Ureter (tissue), 1 donor: Measurements from ENCODE around the gene SMYD3. TPM values are rescaled to one million over a fixed set of nuclear protein-coding genes. Genes with fewer than 3 reads are reported as not detected.

ENCODE experiments used
- DNase-seq: peaks from one replicate; pipeline ENCODE4 v3.0.0-alpha.2; 2020; ENCODE audit warnings: low spot score
- total RNA-seq: library from RNA; stranded (reverse); gene quantifications from one replicate; pipeline ENCODE4 v1.2.4, GENCODE V29; 2023
- donor health status: DM: yes; HTN: yes; CAD: no.

The SMYD3 gene
- total RNA-seq, 1 donor from 2014 or later = 29.3 TPM

DNA sequence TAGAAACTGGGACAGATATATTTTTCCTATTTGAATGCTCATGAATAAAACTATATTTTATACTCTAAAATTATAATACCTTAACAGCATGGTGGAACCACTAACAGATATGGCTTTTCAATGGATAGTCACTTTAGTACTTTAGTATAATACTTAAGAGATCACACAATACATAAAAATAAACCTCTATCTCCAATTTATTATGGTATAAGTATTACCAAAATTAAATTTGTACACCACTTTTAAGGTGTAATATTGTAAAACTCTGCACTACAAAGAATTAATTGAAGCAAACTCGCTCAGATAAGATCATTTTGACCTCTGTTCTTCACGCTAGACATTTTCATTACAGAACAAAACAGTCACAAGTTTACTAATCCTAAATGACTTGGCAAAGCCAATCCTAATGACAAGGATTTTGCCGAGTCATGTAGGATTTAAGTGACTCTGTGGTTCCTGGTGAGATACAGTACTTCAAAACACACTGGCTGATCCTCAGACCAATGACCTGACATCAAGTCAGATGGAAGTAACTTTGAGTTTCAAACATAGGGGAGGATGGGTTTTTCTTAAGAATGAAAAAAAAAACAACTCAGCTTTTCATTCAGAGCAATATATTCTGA, 200.6 kb downstream of the SMYD3 start:
- no peak for DNase-seq

DNA sequence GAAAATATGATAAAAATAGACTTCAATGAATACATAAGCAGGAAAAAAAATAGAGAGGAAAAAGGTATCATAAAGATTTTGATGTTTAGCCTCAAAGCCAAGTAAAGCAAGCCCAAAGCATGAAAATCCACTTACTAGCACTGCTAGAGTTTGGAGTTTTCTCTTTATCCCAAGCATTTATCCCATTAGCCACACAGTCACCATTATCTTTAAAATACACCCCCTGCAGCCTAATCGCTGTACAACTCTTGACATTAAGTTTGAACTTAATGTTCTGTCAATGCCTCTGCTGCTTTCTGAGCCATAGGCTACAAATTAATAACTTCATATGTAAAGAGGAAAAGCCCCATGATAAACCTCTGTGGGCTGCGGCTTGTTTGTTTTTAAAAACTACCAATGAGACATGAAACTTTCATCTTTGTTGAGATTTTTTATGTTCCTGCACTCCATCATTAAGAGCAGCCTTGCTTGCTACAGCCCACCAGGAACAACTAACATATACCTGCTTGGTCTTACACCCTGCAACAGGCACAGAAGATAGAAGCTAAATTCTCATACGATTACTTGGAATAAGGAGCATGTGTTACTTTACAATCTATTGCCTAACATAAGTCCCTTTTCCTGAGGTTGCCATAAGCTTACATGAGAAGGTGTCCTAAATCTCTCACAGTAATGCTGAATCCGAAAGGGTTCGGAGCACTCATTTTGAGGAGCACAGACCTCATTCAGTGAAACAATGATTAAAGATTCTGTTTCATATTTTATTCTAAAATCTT, 202.4 kb downstream of the SMYD3 start:
- no peak for DNase-seq

DNA sequence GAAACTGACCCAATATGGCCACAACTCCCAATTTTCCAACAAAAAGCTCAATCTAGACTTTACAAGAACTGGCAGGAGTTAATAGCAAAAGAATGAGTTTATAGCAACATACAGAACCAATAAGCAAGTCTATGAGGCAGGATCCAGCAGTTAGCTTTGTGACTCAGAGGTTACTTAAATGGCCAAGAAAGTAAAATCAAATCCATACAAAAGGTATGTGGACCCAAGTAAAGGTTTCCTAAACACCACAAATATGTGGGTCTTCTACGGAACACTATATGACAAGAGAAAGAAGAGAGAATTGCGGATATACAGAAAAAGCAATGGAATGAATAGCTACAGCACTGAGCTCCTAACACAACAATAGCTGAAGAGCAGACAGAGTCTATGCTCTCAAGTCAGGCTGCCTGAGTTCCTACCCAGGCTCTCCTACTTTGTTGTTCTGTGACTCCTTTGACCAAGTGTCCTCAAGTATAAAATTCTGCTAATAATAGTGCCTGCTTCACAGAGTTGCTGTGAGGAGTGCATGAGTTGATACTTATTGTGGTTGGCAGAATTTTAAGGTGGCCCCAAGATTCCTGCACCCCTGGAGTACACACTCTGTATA, 204.3 kb downstream of the SMYD3 start:
- no peak for DNase-seq

DNA sequence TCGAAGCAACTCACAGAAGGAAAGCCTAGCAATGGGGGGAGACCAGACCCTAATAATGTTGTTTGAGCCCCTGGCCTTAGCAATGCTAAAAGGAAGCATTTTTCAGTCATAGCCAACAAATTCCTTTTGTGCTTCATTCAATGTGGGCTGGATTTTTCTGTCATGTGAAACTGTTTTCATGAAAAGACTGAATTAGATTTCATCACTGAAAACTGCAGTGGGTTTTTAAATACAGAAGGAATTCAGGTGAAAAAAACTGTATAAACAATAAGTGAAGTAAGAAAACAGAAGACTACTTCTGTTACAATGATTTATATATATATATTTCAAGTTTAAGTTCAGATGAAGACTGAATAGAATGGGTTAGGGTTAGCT, 204.8 kb downstream of the SMYD3 start:
- DNase-seq = no peak

DNA sequence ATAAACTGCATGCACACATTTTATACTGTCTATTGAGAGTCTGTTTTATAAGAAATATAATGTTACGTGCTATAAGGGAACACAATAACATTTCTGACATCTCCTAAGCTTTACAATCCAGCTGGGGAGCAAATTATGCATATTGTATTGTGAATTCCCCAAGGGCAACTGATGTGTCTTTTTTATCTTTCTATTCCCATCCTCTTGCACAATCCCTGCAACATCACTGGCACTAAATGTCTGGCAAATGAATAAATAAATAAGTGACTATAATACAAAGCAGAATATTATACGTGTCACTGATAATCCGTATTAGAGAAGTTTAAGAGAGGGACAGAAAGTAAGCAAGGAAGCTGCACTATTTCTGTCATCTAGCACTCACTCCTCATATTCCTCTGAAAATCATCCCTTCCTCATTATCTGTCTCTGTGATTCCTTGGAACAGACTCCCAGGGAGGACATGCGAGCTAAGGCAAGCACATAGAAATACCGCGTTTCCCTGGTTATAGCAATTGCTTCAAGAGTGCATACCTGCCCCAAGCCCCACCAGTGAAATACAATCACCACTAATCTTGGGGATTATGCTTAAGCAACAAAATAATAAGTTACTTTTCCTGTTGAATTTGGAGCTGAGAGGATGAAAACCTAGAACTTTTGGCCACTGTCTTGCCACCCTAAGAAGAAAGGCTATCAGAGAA, 205.4 kb downstream of the SMYD3 start:
- no peak for DNase-seq

DNA sequence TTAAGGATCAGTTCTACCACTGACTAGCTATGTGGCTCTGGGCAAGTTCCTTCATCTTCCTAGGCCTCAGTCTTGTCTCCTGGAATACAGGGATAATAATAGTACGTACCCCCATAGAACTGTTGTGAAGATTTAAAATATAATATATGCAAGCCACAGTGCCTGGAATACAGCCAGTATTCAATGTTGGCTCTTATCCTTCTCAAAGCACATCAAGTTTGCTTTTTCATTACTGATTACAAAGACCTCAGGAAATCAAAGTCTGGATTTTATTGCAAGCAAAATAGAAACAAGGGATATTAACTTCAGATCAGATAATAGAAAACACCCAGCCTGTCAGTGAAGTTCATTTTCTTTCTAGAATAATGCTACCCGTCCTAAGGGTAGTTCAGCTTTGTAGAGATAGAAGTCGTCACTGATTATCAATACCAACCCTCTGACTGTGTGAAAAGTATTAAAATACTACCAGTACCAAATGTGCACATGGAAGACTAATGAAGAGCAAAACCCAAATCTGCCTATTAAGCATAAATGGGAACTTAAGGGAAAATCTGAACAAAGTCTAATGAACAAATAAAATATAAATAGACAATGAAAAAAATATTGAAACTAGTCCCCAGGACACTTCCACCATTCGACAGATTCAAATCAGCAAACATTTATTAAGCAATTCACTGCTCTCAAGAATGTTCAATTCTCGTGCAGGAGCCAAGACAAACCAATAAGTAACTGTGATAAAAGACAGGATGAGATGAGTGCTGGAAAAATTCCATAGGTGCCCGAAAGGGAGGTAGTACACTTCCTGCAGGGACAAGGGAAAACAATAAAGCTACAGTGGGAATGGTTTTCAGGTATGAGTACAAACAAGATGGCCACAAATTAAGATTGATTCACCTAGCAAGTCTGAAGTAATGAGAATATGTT, 206.2 kb downstream of the SMYD3 start:
- no peak for DNase-seq

DNA sequence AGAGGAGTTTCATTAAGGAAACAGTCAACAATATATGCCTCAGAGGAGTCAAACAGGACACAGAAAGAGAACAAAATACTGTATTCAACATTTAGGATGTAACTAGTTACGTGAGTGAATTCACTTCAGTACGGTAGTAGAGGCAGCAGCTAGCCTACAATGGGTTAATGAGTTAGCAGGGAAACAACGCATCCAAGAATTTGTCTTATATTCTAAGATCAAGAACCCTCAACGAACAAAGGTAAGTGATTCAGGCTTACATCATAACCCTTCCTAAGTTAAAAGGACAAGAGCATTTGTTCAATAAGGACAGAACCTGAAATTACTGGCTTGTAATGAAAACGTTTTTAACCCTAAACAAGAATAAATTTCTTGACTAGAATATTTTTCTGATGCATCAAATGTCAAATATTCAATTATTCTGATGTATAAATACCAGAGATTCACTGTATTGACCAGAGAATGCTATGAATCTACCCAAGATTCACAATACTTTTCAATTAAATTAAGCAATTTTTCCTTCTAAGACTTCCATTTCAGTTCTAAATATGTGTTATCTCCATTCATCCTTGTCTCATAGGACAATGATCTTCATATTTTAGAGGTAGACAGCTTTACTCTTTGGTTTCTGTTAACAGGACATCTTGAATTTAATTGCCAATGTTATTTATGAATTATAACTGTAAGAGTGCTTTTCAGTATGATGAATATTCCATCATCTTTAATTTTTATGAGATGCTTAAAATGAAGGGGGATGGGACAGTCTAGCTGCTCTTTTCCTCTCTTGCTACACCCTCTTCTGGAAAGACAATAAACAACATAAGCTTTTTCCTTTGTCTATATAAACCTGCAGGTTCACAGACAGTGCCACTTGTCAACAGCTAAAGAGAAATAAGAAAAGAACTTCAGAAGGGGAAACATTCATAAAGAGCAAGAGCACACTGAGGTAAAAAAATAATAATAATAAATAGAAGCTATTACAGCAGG, 209.5 kb downstream of the SMYD3 start:
- no peak for DNase-seq

DNA sequence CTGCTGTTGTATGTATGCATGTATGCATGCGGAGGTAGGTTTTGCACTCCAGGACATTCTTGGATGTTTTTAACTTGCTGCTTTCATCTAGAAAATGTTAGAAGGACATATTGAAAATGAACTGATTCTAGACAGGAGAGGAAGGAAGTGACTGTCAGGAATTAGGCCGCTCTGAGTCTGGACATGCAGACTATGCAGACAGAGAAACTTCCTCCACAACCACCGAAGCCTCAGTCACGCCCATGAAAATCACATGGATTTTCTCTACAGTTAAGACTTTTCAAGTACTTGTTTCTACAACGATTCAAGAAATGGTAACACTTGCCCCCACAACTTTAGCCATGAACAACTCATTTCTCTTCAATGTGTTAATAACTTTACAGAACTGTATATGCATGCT, 211.1 kb downstream of the SMYD3 start:
- DNase-seq = peak; percentile 44

DNA sequence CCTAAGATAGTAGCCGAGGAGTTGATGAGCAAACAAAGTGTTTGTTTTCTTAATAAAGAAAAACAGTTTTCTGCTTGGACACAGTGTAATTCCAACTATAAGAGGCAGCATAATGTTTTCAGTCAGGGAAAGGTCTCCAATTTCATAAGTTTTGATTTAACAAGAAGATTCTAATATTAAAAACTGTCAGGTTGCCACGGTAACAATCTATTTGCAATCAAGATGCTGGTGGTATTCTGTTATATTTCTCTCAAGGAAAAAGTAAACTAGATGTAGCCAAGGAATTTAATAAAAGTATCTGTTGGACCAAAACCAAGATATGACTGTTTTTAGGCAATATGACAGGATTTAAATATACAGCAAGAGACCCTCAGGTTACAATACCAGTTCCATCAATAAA, 211.7 kb downstream of the SMYD3 start:
- no peak for DNase-seq

DNA sequence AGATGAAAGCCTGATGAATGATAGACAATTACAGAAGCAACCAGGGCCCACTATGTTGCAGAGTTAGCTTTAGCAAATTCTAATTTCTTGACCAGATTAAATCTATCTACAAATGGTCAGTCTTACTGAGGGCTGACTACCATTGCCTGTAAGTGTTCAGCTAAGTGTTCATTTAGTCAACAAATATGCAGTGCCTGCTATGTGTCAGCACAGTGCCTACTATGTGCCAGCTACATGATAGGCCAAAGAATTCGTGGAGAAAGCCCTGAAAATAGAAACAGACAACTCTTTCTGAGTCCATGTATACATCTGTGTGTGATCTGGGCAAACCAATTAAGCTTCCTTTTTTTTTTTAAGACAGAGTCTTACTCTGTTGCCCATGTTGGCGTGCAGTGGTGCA, 212.8 kb downstream of the SMYD3 start:
- DNase-seq = no peak

DNA sequence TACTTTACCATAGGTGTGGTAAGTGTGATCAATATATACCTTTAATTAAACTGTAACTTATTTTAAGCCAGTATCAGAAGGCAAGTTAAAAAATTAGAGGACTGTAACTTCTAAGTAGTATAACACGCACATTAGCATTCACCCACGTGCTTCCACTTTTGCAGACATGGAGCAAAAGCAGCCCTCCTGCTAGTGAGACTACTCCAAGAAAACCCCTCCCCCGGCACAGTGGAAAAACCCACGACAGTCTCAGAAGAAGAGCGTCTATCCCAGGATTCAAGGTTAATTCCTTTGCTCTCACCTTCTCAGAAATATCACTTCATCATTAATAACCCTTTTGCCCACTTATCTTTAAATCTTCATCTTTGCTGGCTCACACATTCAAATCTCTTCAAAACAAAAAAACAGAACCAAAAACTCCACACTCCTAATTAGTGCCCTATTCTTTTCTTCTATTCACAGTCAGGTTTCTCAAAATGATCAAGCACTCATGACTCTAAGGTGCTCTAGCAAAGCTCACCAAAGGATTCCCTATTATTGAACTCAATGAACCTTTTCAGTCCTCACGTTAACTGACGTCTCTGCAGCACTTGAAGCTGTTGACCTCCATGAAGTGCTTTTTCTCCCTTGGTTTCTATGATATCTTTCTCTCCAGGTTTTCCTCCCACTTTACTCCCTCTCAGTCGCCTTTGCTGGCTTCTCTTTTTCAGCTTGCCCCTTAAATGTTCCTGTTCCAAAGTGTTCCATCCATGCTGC, 213.5 kb downstream of the SMYD3 start:
- DNase-seq = no peak

DNA sequence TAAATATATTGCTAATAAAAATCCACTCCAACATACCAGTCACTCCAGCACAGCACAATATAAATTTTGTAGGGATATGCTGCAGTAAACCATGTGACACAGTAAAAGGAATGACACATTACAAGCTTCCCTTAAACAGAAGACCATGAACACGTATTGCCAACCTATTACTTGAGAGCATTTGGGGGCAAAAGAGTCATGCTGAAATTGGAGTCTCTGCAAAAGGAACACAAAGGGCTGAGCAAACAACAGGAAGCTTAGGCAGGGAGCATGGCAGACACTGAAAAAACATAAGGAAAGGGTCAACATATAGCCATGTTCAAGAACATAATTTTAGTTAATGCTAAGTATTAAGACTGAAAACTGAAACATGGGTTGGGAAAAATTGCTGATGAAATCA, 214.5 kb downstream of the SMYD3 start:
- no peak for DNase-seq

DNA sequence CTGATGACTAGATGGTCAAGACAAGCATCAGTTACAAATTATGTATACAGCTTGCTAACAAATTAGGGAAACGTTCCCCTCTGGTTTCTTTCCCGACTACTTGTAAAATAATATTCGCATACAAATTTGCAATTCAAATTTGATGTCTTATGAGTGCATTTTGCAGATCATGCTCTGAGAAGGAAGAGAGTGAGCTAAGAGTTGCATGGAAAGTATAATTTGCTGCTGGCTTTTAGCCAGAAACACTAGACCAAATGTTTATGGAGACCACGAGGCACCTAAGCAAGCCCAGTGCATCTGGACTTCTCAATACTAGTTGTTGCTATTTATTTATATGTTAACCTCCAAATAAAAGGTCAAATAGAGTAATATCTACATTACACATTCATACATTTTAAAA, 216.0 kb downstream of the SMYD3 start:
- DNase-seq = no peak

DNA sequence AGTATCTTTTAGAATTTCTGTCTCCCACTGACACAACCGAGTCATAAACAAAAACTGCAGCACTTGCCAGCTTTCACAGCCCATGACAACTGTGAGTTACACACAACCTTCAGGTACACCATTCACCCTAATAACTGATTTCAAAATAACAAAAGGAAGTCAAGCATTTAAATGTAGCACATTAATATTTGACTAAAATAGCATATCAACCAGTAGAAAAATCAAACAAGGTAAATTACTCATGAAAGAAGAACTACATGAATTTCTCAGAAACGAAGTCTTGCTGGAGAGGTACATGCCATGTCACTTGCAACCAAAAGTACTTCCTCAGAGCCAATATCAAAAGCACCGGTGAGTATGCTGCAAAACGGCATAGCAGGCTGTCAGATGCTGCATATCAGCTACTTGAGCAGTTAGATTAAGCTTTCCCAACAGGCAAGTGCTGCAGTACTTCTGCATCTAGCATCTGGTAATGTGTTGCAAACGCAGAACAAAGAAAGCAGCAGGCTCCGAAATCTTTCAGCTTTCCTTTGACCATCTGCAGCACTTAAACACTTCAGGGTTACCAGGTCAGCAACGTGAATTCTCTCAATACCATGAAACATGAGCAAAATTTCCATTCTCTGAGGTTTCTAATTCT, 223.2 kb downstream of the SMYD3 start:
- DNase-seq = no peak

DNA sequence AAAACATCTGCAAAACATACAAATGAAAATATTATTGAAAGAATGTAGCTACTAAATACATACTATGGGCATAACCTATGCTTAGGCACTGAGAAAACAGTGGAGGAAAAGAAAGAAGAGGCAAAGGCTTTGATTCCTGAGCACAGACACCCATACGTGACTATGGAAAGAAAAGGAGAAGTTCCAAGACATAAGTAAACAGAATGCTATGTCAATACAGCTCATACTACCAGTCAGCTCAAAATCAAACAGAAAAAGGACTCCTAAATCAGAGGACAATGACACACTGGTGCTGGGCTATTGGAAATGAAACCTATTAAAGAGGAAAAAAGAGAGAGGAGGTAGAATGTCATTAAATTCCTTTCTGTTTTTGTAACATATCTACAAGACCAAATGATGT, 225.4 kb downstream of the SMYD3 start:
- DNase-seq = no peak

DNA sequence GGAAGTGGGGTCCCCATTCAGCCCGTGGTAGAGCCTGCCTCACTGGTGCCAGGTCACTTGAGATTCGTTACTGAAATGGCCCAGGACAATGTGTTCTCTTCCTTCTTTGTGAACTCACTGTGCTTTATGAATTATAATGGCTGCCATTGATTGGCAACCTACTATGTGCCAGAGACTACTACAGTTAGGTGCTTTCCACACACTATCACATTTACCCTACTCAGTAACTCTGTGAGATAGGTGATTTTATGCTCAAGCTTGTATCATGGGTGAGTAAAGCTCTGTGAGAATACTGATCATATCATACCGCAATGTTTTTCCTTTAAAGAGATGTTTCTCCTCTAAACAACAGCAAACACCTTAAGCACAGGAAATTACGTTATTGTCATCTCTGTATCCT, 225.9 kb downstream of the SMYD3 start:
- DNase-seq = no peak

DNA sequence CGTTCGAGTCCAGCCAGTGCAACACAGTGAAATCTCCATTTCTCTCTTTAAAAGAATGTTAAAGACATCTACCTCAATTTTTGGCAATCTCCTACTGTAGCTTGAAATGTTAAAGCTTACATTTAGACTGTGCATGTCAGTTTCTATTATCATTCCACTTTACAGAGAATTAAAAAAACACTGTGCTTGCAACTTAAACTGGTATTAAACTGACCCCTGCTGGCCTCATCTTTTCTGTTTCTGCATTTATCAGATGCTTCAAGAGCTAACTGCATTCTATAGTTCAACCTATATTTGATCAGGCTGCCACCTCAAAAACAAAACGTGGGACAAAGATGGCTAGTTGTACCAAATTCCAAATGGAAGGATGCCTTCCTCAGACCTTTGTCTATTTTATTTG, 226.5 kb downstream of the SMYD3 start:
- no peak for DNase-seq

DNA sequence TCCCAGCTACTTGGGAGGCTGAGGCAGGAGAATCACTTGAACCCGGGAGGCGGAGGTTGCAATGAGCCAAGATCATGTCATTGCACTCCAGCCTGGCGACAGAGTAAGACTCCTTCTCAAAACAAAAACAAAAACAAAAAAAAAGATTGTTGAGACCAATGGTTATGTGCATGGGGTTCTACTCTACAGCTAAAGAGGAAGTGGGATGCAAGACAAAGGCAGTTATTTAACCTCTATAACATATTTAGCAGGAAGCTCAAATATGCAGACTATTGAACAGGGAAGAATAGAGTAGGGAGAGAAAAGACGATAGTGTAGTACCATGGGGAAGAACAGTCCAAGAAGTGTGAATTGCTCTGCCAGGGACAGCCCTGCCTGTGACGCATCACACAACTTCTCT, 227.7 kb downstream of the SMYD3 start:
- DNase-seq = no peak

DNA sequence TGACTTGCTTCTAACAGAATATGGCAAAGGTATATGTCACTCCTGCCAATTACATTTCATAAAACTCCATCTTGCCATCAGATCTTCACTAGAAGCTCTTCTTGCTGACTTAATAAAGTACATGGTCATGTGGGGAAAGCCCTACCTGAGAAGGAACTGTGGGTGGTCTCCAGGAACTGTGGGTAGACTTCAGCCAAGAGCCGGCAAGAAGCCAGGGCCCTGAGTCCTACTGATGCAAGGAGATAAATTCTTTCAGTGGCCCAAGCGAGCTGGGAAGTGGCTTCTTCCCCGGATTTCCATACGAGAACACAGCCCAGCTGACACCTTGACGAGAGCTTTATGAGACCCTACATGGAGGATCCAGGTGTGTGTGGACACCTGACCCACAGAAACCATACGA, 228.7 kb downstream of the SMYD3 start:
- DNase-seq = no peak
